GM19025 (cell line): Measurements from ENCODE around the gene AGAP9.
"Not testable (repeated sequence)": the region's sequence is repeated elsewhere in the genome, so short reads cannot be mapped to it uniquely, and the experiment has no call there.

Experiments
- ATAC-seq: cut with Tn5 transposase; IDR thresholded peaks from one replicate; pipeline ENCODE4 v1.9.1; 2021; ENCODE audit warnings: mild to moderate bottlenecking, low read depth, moderate library complexity; ENCODE audit not compliant: unreplicated experiment

Gene AGAP9

GRCh38 chr10:47458466-47459154 is 64.8 kb downstream of the AGAP9 start:
- no peak for ATAC-seq

GRCh38 chr10:47457826-47458225 is 65.6 kb downstream of the AGAP9 start:
- no peak for ATAC-seq

GRCh38 chr10:47457528-47457820 is 66.0 kb downstream of the AGAP9 start:
- no peak for ATAC-seq

- no peak for ATAC-seq
Measured at GRCh38 chr10:47456794-47457527, 66.5 kb downstream of the AGAP9 start.

GRCh38 chr10:47456079-47456785 is 67.2 kb downstream of the AGAP9 start:
- no peak for ATAC-seq

GRCh38 chr10:47455350-47456078 is 67.9 kb downstream of the AGAP9 start:
- not testable (repeated sequence) for ATAC-seq

GRCh38 chr10:47454780-47455058 is 68.7 kb downstream of the AGAP9 start:
- ATAC-seq: no peak

GRCh38 chr10:47454008-47454779 is 69.2 kb downstream of the AGAP9 start:
- ATAC-seq: no peak

- no peak for ATAC-seq
Measured at GRCh38 chr10:47453141-47454007, 70.1 kb downstream of the AGAP9 start.

- ATAC-seq: no peak
Measured at GRCh38 chr10:47452495-47453140, 70.8 kb downstream of the AGAP9 start.

- ATAC-seq: no peak
Measured at GRCh38 chr10:47451998-47452494, 71.4 kb downstream of the AGAP9 start.
